Measurements from ENCODE around the gene CACNB2.
"Not testable (repeated sequence)": the region's sequence is repeated elsewhere in the genome, so short reads cannot be mapped to it uniquely, and the experiment has no call there.

CACNB2 gene

DNA sequence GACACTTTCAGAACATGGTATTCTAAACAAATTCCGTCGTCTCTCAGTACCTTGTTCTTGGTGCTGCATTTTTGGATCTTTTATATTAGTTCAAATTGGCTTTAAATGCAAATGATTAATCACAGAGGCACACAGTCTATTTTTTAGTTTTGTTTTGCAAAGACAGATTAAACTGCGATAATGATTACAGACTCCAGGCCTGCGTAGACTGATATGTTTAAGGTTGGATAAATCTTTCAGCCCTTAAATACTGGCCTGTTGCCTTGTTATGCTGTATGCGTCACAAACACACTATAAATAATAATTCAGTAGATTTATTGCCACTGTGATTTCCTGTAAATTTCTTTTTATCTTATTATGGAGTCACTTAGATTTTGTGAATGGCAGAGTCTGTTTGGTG lies 19.3 kb downstream of the CACNB2 start:
- no peak for TF ChIP-seq ZNF274 (IDR thresholded peaks at IDR 0.05; ENCODE audit: low read depth, low read length)
- no peak overlapping the region for H3K4me3 ChIP-seq (ENCODE audit: low read length)

DNA sequence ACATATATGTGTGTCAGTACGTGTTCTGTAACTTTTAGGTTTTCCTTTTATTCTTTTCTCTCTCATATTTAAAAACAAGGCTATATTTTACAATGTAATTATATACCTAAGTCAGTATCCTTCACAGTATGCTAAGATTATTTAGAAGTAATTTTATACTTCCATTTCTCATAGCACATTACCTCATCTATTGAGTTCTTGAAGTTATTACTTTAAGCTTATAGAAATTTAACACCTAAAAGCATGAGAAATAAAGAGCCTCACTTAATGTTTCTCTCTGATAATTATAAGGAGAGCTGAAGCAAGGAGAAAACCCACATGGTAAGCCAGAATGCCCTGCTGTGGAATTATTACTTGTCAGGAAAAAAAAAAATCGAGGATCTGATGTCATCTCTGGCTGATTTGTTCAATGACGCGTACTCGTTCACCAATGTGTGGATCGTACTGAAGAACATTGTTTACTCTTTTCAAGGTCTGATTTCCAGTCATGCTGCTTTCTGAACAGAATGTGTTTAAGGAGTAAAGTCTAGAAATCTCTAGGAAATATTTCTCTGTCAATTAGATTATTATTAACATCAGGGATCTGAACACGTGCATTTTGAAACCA lies 21.9 kb downstream of the CACNB2 start:
- no peak for TF ChIP-seq ZNF274 (IDR thresholded peaks at IDR 0.05; ENCODE audit: low read depth, low read length)
- no peak overlapping the region for H3K4me3 ChIP-seq (ENCODE audit: low read length)

DNA sequence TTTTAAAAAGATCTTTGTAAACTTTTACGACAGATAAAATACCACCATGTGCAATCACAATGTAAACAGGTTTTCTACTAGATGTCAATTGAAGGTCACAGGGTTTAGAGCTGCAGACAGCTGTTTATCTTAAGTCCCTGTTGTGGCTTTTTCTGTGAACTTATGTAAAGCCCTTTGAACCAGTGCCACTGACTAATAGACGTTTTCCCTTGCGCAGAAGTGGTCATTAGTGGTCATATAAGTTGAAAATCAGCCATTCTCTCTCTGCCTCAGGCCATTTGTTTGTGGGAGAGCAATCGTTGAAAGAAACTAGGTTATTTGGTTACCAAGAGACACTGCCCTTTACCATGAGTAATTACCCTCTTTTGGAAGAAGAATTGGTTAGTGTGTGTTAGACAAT lies 23.9 kb downstream of the CACNB2 start:
- no peak for TF ChIP-seq ZNF274 (IDR thresholded peaks at IDR 0.05; ENCODE audit: low read depth, low read length)
- no peak overlapping the region for H3K4me3 ChIP-seq (ENCODE audit: low read length)

DNA sequence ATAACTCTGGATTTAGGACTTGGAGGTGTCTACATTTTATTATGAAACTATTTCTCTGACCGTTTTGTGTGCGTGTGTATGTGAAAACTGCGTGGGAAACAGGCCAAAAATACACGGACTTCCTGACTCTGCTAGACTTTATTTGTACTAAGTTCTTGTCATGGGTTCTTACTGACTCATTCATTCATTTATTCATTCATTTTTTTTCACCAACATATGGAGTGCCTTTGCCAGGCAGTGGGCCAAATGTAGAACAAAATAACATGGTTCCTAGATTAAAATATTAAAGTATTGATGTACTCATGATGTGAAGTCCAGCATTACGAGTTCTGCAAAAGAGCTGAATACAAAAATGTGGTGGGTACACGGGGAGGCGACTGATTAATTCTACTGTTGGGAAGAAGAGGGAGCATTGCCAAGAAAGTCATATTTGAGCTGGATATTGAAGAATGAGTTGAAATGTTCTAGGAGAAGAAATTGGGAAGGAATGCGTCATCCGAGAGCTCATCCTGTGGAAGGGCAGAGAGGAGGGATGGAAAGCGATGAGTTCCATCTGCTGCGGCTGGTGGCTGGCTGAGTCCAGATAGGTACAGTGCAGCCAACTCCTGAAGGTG lies 24.6 kb downstream of the CACNB2 start:
- no peak overlapping the region for H3K4me3 ChIP-seq (ENCODE audit: low read length)
- no peak for TF ChIP-seq ZNF274 (IDR thresholded peaks at IDR 0.05; ENCODE audit: low read depth, low read length)

DNA sequence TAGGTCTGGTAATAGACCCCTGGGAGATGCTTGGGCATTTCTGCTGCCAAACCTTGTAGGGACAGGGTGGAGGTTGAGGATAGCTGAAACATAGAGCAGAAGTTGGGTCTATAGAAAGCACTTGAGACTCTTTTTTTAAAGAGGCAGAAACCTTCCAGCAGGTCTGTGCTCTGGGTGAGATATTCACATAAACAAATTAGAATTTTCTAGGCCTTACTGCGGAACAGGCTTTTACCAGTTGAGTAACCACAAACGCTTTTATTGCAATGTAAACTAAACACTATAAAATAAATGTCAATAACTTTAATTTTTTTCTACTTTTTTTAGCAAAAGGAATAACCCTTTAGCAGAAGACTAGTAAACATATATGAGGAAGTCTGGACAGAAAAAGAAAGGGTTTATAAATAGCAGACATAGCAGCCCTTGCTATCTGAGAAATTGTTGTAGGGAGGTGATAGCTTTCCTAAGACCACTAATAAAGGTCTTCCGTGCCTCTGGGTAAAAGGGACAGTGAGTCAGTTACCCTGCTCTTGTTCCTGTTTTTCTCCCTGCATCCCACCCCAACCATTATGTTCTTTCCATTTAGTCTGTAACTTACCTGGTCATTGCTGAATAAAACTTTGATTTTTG lies 38.7 kb downstream of the CACNB2 start:
- H3K4me3 ChIP-seq (ENCODE audit: low read length) = no peak overlapping the region
- no peak for TF ChIP-seq ZNF274 (IDR thresholded peaks at IDR 0.05; ENCODE audit: low read depth, low read length)

DNA sequence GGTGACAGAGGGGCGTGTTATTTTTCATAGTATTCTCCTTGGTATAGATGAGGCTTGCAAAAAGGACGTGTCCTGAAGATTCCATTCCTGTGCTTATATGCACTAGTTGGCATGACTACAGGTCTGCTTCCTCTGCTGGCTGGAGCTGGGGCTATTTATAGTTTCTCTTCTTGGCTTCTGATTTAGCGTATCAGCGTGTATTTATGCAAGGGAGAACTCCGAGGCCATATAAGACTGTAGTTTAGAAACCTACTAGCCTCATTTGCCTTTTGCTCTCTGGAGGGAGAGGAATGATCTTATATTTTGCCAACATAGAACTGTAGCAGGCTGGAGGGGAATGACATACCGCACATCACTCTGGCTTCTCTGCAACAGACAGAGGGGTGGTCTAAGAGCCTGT lies 39.7 kb downstream of the CACNB2 start:
- TF ChIP-seq ZNF274 (IDR thresholded peaks at IDR 0.05; ENCODE audit: low read depth, low read length) = no peak
- H3K4me3 ChIP-seq (ENCODE audit: low read length) = no peak overlapping the region

DNA sequence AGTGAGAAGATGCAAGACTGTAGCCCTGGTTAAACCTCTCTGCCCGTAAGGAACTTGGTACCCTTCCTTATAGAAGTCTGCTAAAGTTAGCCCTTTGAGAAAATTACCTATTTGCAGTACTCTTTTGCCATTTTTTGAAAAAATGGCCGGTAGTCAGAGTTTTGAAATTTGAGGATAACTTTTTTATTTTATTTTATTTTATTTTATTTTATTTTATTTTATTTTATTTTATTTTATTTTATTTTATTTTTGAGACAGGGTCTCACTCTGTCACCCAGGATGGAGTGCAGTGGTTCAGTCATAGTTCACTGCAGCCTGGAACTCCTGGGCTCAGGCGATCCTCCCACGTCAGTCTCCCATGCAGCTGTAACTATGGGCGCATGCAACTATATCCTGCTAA lies 41.2 kb downstream of the CACNB2 start:
- not testable (repeated sequence) for H3K4me3 ChIP-seq (ENCODE audit: low read length)

DNA sequence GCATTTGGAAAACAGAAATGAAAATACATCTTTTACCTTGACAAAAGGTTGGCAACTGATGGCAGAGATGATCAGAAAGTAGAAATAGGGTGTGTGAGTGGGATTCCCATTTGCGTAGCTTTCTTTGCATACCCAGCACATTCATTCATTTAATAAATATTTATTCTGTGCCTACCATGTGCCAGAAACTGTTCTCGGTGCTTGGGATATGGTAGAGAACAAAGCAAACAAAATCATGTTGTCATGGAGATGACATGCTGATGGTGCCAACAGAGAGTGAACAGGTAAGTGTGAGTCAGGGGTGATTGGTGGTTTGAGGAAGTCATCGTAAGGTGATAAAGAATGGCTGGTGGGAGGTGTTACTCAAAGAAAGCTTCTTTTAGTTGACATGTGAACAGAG lies 45.4 kb downstream of the CACNB2 start:
- TF ChIP-seq ZNF274 (IDR thresholded peaks at IDR 0.05; ENCODE audit: low read depth, low read length) = no peak
- H3K4me3 ChIP-seq (ENCODE audit: low read length) = no peak overlapping the region

DNA sequence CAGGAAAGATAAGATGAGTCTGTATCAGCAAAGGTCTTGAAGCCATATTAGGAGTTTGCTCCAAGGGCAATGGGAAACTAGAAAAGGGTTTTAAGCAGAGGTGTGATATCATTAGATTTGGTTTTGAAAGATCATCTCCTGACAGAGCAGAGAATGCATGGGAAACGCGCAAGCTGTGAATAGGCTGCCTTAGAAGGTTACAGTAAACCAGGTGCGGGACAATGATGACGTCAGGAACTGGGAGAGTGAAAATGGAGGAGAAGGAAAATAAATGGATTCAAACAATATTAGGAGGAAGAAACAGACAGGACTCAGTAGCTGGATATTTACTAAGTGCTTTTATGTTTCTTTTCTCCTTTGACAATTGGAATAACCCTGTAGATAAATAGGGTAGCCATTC lies 50.6 kb downstream of the CACNB2 start:
- H3K4me3 ChIP-seq (ENCODE audit: low read length) = no peak overlapping the region
- no peak for TF ChIP-seq ZNF274 (IDR thresholded peaks at IDR 0.05; ENCODE audit: low read depth, low read length)

DNA sequence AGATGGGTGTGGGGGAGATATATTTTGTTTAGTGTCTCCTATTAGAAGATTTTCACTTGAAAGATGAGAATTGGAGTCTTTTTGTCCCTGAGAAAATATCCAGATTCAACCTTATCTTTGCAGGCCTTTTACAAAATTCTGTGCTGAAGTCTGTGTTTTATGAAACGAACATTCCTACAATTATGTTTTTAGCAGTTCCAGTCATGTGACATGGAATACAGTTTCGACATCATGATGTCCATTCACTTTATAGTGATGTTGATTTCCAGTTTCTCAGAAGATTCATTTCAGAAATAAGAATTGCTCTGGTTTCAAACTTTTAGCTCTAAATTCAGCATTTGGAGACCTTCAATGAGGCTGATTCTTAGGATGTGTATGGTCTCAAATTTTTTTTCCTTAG lies 54.4 kb downstream of the CACNB2 start:
- no peak for TF ChIP-seq ZNF274 (IDR thresholded peaks at IDR 0.05; ENCODE audit: low read depth, low read length)
- H3K4me3 ChIP-seq (ENCODE audit: low read length) = no peak overlapping the region

DNA sequence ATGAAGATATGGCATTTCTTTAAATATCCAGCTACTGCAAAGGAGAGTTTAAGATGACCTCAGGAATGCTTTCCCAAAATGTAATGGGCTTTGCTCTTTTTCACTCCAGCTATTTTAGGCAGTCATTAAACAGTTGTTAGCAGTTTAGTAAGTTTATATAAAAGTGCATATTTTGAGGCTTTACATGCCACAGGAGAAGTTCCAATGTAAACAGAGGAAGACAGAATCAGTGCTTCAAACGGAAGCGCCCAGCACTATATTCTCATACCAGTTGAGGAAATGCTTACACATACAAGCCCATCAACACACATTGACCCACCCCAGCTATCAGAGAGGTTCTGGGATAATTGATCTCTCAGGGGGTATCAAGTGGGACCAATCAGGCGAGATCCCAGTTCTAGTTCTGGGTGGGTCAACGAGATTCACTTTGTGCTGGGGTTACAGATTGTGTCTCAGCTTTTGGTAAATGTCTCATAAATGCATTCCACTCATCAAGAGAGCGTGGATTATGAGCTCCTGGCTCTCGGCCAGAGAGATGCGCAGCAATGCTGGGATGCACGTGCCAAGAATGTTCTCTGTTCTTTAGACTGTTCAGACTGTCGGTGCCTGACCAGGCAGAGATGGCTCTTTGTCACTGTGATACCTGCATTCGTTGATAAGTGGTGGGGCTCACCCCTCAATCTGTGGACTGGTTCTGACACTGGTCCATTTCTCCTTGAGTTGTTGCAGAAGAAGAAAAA lies 55.0 kb downstream of the CACNB2 start:
- no peak for TF ChIP-seq ZNF274 (IDR thresholded peaks at IDR 0.05; ENCODE audit: low read depth, low read length)
- H3K4me3 ChIP-seq (ENCODE audit: low read length) = no peak overlapping the region

DNA sequence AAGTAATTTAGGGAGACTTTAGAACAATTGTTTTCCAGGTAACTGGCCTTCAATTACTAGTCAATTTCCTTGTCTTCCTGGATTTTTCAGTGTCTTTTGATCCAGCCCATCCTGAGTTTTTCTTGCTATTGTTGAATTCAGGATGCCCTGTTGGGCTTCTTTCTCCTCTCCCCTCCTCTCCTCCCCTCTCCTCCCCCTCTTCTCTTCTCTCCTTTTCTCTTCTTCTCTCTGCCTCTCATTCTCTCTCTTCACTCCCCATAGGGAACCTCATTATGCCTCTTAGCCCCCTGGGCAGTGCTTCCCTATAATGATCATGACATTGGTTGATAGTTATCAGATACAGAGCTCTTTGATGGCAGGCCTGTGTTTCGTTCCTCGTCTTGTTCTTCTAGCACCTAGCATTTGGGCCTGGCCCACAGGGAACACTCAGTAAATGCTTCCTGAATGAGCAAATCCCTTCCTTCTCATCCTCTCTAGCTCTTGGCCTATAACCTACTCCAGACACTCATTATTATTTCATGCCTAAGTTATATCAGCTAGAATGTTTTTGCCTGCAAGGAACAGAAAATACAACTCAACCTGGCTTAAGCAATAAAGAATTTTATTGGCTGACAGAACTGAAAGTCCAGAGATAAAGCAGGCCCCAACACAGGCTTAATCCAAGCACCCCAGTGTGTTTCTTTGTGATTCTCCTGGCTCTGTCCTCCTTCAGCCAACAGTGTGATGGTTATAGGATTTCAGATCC lies 56.8 kb downstream of the CACNB2 start:
- TF ChIP-seq ZNF274 (IDR thresholded peaks at IDR 0.05; ENCODE audit: low read depth, low read length) = no peak
- H3K4me3 ChIP-seq (ENCODE audit: low read length) = no peak overlapping the region

DNA sequence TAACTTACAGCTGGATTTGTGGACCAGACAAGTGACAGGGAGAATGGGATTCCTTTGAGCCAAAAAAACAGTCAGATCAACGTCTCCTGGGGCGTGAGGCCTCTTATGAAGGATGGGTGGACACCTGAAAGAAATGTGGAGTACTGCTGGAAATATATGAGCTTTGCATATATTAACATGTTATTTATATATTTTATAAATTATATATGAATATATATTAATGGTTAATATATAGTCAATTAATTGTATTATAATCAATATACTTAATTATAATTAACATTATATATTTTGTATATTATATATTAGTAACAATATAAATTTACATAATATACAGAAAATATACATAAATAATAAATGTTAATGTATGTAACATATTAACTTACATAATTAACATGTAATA lies 57.5 kb downstream of the CACNB2 start:
- H3K4me3 ChIP-seq (ENCODE audit: low read length) = no peak overlapping the region
- no peak for TF ChIP-seq ZNF274 (IDR thresholded peaks at IDR 0.05; ENCODE audit: low read depth, low read length)

DNA sequence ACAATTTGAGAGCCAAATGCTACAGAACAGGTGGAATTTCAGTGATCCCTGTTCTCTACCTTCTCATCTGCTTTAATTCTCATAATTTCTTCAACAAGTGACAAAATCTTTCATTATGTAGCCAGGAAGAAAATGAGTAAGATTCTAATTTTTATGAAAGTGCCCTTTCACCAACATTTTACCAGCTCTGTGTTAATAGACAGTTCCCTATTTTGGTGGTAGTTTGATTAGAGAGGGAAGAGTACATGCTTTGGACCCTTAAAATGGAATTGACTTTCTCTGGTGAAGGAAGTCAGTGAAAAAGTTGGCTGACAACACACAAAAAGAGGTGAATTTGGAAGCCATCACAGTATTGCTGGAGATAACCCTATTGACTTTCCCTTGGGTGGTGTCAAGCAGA lies 61.7 kb downstream of the CACNB2 start:
- no peak overlapping the region for H3K4me3 ChIP-seq (ENCODE audit: low read length)
- no peak for TF ChIP-seq ZNF274 (IDR thresholded peaks at IDR 0.05; ENCODE audit: low read depth, low read length)
